Keratinocyte (primary cell): ENCODE measurements around the gene PDZD7. TPM values are rescaled to one million over a fixed set of nuclear protein-coding genes. Genes with fewer than 3 reads are reported as not detected.
A peak's percentile ranks its signal among the peaks of the same experiment; 100 is the strongest.

ENCODE experiments used
- DNase-seq: peaks from one replicate; pipeline ENCODE4 v3.0.0-alpha.2; 2011; ENCODE audit warnings: low read depth, missing footprints, low spot score
- FAIRE-seq: peaks from 2 replicates; lab custom pipeline; 2011; peaks lifted over from hg19 to GRCh38; lab: Jason Lieb, UNC
- H2AFZ ChIP-seq: 2 replicates; pipeline ENCODE4 v1.6.0; 2012; ENCODE audit warnings: low read length, control low read depth, inconsistent platforms; ENCODE audit not compliant: control insufficient read depth
- H3K27ac ChIP-seq: 2 replicates; pipeline ENCODE4 v1.5.1; 2011; ENCODE audit warnings: low read length; ENCODE audit not compliant: control insufficient read depth, insufficient read depth
- H3K27me3 ChIP-seq: 3 replicates; pipeline ENCODE4 v1.6.0; 2011; ENCODE audit warnings: low read length; ENCODE audit not compliant: control insufficient read depth, insufficient read depth; ENCODE audit errors: extremely low read depth
- H3K36me3 ChIP-seq, 2 experiments: 2 replicates in 1 of 2; 3 replicates in 1 of 2; pipeline ENCODE4 v1.5.1; 2011; ENCODE audit warnings: low read length in 2 of 2, mild to moderate bottlenecking in 1 of 2; ENCODE audit not compliant: control insufficient read depth in 2 of 2, insufficient read depth in 2 of 2; ENCODE audit errors: extremely low read depth in 1 of 2
- H3K4me1 ChIP-seq: 3 replicates; pipeline ENCODE4 v1.5.1; 2011; ENCODE audit warnings: low read length; ENCODE audit not compliant: control insufficient read depth, insufficient read depth; ENCODE audit errors: extremely low read depth
- H3K4me2 ChIP-seq: 3 replicates; pipeline ENCODE4 v1.6.0; 2011; ENCODE audit warnings: low read depth, low read length; ENCODE audit not compliant: control insufficient read depth, insufficient read depth; ENCODE audit errors: extremely low read depth
- H3K4me3 ChIP-seq, 3 experiments: fragments of 200-600 bp in 1 of 3; sonication (generic) in 1 of 3; 2 replicates in 2 of 3; 3 replicates in 1 of 3; pipeline ENCODE4 v1.5.1; 2011 to 2016; ENCODE audit warnings: low read length in 3 of 3, mild to moderate bottlenecking in 3 of 3, control low read depth in 2 of 3, inconsistent platforms in 1 of 3, low read depth in 1 of 3, mixed read lengths in 1 of 3, mixed run types in 1 of 3, moderate library complexity in 1 of 3; ENCODE audit not compliant: control insufficient read depth in 2 of 3, insufficient read depth in 2 of 3; ENCODE audit errors: extremely low read depth in 1 of 3
- H3K79me2 ChIP-seq: 2 replicates; pipeline ENCODE4 v1.6.0; 2012; ENCODE audit warnings: low read length; ENCODE audit not compliant: control insufficient read depth, insufficient read depth
- H3K9ac ChIP-seq: 3 replicates; pipeline ENCODE4 v1.6.0; 2011; ENCODE audit warnings: low read length; ENCODE audit not compliant: control insufficient read depth, insufficient read depth; ENCODE audit errors: extremely low read depth
- H3K9me1 ChIP-seq: 3 replicates; pipeline ENCODE4 v1.6.0; 2011; ENCODE audit warnings: low read length; ENCODE audit not compliant: control insufficient read depth, insufficient read depth; ENCODE audit errors: extremely low read depth
- H3K9me3 ChIP-seq: 2 replicates; pipeline ENCODE4 v1.5.1; 2012; ENCODE audit warnings: low read depth, low read length; ENCODE audit not compliant: control insufficient read depth
- H4K20me1 ChIP-seq: 3 replicates; pipeline ENCODE4 v1.6.0; 2011; ENCODE audit warnings: low read length; ENCODE audit not compliant: control insufficient read depth, insufficient read depth; ENCODE audit errors: extremely low read depth
- EZH2 ChIP-seq: IDR thresholded peaks from one replicate; pipeline ENCODE4 v1.6.1; 2012; ENCODE audit warnings: inconsistent platforms, mild to moderate bottlenecking, low read length, moderate library complexity
- dilution Hi-C: fragments of 300-500 bp; cut with MboI; formaldehyde crosslinking; loops from one replicate; pipeline ENCODE4 v1.7.0; 2020; ENCODE audit warnings: low sequenced_read_pairs; ENCODE audit not compliant: extremely low pct_ligation_motif_present
- polyA plus RNA-seq, 5 experiments: library from polyadenylated mRNA; depleted of rRNA in 3 of 5; stranded (reverse) in 3 of 5; stranded (forward) in 1 of 5; unstranded in 1 of 5; fragments of >200 nt; gene quantifications; 1 replicate in 1 of 5; 2 replicates in 3 of 5; 3 replicates in 1 of 5; pipeline versions ENCODE4 v1.2.1 to v1.2.3, GENCODE V29; 2011 to 2012; ENCODE audit warnings: missing spikeins in 2 of 5, low read depth in 1 of 5, low replicate concordance in 1 of 5
- TF ChIP-seq, protein P1 (sequence below), 3 experiments: IDR thresholded peaks in 1 of 3; conservative IDR thresholded peaks in 1 of 3; optimal IDR thresholded peaks in 1 of 3; 2 replicates in 2 of 3; 3 replicates in 1 of 3; pipeline versions ENCODE3 to v1.5.1; 2011; ENCODE audit warnings: low read length in 3 of 3, mild to moderate bottlenecking in 3 of 3, moderate library complexity in 2 of 3, control low read depth in 1 of 3, inconsistent platforms in 1 of 3; ENCODE audit not compliant: insufficient read depth in 2 of 3; ENCODE audit errors: extremely low read depth in 1 of 3

Gene PDZD7
- polyA plus RNA-seq, 1 donor (not counting 4 experiments of a cell fraction or from before 2014, with no cell fraction given): 0.54 TPM

DNA sequence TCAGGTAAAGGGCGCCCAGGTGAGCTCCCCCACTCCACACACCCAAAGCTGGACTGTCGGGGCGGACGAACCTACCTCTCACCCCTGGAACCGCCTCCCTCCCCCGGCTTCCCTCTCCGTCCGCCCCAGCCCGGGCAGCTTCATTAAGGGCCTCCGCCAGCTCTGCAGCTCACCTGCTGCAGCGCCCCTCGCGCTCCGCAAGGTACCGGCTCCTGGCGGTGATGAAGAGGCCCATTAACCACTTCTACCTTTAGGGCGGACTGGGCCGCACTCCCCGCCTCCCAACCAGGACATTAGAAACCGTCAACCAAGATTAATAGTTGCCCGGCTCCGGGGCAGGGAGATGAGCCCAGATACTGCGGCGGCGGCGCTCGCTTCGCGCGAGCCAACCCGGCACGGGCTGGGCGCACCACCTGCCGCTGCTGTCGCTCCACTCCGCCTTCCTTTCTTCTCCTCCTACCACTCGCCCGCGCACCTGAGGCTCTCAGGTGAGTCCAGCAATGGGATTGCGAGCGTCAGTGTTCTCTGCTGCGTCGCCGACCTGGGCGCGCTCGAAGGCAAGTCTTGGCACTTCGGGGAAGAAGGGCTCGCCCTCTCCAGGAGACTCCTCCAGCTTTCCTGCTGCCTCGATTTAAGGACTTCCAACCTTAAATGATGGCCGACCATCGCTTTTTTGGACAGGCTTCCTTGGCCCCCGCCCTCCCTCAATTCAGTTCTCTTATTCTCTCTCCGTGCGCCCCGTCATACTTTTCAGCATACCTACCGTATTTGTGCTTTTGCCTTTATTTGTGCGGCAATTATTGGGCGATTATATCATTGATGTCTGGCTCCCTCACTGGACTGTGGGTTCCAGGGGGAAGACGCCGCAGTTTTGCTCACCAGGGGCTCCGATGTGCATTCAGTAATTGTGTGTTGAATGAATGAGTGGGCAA lies 17.3 kb upstream of the PDZD7 start:
- peaks cover 26% of the 10 kb centered on the region for H3K4me1 ChIP-seq
- TF ChIP-seq, protein P1, sequence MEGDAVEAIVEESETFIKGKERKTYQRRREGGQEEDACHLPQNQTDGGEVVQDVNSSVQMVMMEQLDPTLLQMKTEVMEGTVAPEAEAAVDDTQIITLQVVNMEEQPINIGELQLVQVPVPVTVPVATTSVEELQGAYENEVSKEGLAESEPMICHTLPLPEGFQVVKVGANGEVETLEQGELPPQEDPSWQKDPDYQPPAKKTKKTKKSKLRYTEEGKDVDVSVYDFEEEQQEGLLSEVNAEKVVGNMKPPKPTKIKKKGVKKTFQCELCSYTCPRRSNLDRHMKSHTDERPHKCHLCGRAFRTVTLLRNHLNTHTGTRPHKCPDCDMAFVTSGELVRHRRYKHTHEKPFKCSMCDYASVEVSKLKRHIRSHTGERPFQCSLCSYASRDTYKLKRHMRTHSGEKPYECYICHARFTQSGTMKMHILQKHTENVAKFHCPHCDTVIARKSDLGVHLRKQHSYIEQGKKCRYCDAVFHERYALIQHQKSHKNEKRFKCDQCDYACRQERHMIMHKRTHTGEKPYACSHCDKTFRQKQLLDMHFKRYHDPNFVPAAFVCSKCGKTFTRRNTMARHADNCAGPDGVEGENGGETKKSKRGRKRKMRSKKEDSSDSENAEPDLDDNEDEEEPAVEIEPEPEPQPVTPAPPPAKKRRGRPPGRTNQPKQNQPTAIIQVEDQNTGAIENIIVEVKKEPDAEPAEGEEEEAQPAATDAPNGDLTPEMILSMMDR (optimal IDR thresholded peaks at IDR 0.05 in 1 of 3, IDR thresholded peaks at IDR 0.05 in 1 of 3, conservative IDR thresholded peaks at IDR 0.05 in 1 of 3; ENCODE audit: extremely low read depth in 1 of 3, insufficient read depth in 2 of 3, low read length in 3 of 3): peak in 1 of 3 experiments; percentile 5
- no peak for TF ChIP-seq EZH2
- no peaks in the 10 kb centered on the region for H3K79me2 ChIP-seq
- no peaks in the 10 kb centered on the region for H3K9me1 ChIP-seq
- no peaks in the 10 kb centered on the region for H3K9me3 ChIP-seq
- no peak overlapping the region for H3K9ac ChIP-seq
- FAIRE-seq (no peak), DNase-seq (no peak)
- H3K4me3 ChIP-seq: peak overlapping the region in 2 of 3 experiments; percentile 7 to 27
- H3K36me3 ChIP-seq: no peaks in the 10 kb centered on the region
- H2AFZ ChIP-seq: no peak overlapping the region
- H4K20me1 ChIP-seq: no peaks in the 10 kb centered on the region
- H3K27ac ChIP-seq: no peak overlapping the region
- H3K4me2 ChIP-seq: peak overlapping the region; percentile 62
- peaks cover 39% of the 10 kb centered on the region for H3K27me3 ChIP-seq
- dilution Hi-C loops: no loop called here

DNA sequence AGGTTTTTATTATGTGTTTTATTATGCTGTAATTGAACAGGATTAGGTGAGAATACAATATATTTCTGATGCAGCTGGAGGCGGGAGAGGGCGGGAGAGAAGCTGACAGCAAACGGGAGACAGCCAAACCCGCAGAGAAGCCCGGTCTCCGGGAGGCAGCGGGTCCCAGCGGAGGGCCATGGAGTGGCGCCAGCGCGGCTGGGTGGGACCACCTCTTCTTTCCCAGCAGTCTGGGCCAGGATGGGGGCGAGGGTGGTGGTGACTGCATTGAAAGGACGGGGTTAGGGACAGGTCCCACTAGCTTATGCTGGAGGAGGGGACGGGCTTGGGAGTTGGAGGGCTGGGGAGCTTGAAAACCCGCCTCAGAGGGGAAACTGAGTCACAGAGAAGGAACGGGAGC lies 16.3 kb upstream of the PDZD7 start:
- Histone ChIP-seq H3K4me1 (peaks cover 25% of the 10 kb centered on the region), H3K9me3 (no peaks in the 10 kb centered on the region), H3K9me1 (no peaks in the 10 kb centered on the region), H3K4me3 (no peak overlapping the region), H2AFZ (no peak overlapping the region), H4K20me1 (no peaks in the 10 kb centered on the region), H3K27ac (no peak overlapping the region), H3K9ac (no peak overlapping the region), H3K27me3 (peaks cover 39% of the 10 kb centered on the region), H3K4me2 (peak overlapping the region; percentile 12), H3K36me3 (no peaks in the 10 kb centered on the region), H3K79me2 (no peaks in the 10 kb centered on the region)
- peak; percentile 14 for TF ChIP-seq EZH2
- TF ChIP-seq, protein P1 (optimal IDR thresholded peaks at IDR 0.05 in 1 of 3, IDR thresholded peaks at IDR 0.05 in 1 of 3, conservative IDR thresholded peaks at IDR 0.05 in 1 of 3; ENCODE audit: extremely low read depth in 1 of 3, insufficient read depth in 2 of 3, low read length in 3 of 3): no peak
- FAIRE-seq (no peak), DNase-seq (no peak)
- dilution Hi-C loops: no loop called here
